Activated naive CD4-positive, alpha-beta T cell (primary cell): ENCODE data around the gene PLAAT1.

Source experiments
- DNase-seq, 4 experiments: peaks; one replicate each; lab custom pipeline; 2025; lab: John Stamatoyannopoulos, UW

The PLAAT1 gene

DNA sequence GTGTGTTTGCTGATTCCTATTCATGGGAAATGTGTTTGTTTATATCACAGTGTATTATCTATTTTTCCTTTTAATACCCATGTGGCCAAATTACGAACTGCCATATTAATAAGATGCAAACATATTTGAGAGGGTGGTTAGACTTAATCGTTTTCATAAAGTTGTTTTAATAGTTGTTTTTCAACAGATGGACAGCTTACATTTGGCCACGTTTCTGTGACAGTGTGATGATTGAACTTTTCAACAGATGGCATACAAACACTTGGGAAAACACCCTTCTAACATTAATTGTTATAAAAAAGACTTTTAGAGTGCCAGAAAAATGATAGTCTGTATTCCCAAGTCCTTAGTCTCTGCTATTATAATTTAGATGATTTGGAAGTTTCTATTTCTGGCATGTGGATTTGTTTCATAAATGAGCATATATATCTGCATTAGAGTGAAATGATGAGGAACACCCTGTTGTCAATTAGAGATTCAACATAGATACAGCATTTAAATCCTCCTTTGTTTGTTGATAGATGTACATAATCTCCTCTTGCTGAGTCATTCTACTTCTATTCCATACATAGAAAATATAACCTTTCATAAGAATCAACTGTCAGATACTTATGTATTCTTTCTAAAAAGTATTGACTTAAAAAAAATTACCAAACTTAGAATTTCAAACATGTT, 13.1 kb downstream of the PLAAT1 start:
- DNase-seq: no peak

DNA sequence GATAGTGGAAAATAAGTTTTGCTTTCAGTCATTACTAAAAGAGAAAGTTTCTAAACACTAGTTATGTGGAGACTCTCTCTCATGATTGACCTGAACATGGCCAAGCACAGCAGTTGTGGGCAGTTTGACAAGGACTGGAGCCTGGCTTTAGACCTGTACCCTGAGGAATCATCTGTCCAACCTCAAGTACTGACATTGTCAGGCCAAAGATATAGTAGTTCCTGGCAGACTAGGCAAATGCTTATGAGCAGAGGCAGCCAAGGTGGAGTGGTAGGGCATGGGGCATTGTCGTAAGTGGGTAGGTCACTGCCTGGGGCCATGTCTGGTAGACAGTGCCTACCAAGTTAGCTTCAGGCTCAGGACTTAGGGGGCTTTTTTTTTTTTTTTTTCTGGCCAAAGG, 20.9 kb downstream of the PLAAT1 start:
- DNase-seq: no peak

DNA sequence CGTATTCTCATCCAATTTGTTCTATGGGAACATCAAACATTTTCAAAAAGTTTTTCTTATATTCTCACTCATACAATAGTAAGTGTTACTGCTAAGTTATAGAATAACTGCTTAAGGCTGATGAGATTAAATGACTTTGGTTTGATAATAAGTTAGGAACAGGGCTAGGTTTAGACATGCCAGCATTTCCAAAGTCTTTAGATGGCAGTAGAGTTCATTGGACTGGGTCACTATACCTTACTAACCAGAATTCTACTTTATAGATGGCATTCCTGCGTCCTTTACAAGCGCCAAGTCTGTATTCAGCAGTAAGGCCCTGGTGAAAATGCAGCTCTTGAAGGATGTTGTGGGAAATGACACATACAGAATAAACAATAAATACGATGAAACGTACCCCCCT, 21.7 kb downstream of the PLAAT1 start:
- DNase-seq: no peak

DNA sequence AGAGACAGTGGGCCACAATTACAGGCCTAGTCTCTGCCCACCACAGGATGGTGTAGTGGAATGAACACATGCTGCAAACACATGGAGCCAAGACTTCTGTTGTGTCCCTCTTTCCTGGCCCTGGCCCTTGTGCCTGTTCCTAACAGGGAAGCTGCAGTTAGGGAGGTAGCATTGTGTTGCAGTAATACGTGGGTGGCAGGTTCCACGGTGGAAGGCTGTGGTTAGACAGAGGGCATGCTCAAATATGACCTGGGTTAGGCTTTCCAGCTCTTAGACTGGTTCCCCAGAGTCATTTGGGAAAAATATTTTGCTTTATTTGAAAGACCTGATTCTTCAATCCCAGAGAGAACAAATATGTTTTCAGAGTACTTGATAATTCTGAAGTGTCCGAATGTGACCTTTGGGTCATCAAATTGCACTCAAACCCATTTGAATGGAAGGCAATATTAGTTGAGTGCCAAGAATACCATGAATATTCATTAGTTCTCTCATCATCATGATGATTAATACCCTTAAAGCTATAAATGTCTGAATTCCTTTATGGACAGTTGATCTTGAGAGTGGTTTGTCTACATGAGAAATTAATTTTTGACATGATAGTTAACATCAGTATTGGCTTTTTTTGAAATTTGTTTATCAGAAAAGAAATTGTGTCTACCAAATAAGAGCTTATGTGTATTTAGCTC, 28.5 kb downstream of the PLAAT1 start:
- no peak for DNase-seq

DNA sequence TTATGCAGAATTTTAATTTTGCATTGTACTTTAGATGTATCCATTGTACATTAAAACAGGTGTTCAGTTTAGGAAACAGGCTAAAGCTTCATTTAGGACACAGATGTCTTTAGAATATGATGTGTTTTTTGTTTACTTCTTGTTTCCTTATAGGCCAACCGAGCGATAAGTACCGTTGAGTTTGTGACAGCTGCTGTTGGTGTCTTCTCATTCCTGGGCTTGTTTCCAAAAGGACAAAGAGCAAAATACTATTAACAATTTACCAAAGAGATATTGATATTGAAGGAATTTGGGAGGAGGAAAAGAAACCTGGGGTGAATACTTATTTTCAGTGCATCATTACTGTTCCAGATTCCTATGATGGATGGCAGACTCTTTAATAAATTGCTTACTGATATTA, 29.4 kb downstream of the PLAAT1 start:
- no peak for DNase-seq

DNA sequence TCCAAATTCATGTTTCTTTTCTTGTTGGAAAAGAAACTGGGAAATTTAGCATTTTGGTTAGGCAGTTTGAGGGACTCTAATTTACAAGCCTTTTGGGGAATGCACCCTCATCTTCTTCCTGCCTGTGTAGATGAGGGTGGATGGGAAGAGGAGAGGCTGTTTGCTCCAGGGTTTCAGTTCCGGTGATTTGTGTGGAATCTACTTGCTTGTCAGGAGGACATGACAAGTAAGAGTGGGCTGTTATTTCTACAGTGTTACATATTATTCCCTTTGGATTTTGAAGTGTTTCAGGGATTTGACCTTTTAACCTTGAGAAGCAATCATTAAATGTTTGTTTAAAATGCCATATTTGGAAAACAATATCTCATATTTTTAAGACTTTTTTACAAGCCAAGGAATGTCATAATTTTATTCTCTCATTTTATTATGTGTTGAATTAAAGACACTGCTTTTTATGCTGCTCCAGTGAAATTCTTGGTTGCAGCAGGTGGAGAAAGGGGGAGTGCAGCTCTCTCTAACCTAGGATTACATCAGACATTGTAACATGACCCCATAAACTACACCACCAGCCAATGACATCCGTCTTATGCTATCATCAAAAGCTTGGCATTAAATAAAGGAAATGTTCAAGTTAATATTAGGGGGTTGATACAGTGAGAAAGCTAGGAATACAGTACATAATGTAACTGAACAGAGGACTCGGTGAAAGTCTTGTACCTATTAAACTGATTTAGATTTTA, 30.2 kb downstream of the PLAAT1 start:
- no peak for DNase-seq

DNA sequence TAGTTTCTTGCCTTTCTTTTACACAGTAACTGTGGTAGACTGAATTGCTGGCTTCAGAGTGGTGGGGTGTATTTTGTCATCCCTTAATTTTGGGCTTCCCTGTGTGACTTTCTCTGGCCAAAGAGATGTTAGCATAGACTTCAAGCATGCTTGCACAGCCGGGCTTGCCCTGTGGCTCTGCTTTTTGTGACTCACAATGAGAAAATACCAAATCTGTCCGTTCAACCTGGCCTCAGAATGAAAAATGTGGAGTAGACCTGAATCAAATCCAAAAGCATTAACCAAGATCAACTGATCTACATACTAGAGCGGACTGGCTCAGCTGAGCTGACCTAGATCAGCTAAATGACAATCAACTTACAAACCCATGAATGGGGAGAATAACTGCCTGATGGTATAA, 51.4 kb downstream of the PLAAT1 start:
- DNase-seq: no peak

DNA sequence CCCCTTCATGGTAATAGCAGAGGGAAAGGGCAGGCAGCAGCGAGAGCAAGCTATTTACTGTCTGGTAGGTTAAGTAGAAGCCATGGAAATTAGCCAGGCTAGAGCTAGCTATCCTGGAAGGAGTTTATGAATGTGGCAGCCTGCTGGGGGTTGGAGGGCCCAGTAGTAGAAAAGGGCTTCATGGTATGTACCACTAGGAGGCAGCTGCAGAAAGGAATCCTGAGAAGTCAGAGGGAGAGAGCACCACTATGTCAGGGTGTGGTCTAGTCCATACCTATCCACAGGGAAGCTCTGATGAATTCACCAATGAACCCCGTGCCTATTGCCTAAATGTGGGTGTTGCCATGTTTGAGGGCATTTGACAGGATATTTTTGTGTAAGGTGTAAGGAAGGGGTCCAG, 55.0 kb downstream of the PLAAT1 start:
- no peak for DNase-seq

DNA sequence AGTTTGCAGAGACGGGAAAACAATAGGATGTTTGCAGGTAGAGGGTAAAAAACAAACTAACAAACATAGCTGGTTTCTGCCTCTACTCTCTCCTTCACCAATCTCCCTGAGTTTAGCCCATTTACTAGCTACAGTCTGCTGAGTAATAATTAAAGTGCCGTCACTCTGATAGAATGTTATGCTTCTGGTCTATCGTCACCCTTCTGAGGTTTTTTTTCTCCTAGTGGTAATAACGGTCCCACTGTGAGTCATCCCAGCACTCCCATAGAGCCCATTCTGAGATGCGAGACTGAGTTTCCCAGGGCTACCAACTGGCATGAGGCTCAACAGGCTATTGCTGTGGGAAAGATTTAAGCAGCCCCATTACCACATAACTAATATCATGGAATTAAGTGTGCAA, 56.4 kb downstream of the PLAAT1 start:
- DNase-seq: no peak

DNA sequence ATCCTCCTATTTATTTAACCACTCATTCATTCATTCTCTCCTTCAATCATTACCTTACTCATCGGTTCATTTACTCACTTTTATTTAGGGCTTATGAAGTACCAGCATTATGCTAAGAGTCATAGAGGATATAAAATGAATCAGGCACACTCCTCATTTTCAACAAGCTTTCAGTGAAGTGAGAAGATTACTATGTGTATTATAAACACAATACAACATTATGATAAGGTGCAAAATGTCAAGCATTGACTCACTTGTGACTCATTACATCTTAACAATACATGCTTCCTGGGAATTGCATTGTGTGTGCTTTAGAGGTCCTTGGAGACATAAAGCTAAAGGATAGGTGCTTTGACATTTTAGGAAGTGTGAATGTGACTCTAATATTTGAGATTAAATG, 60.4 kb downstream of the PLAAT1 start:
- no peak for DNase-seq

DNA sequence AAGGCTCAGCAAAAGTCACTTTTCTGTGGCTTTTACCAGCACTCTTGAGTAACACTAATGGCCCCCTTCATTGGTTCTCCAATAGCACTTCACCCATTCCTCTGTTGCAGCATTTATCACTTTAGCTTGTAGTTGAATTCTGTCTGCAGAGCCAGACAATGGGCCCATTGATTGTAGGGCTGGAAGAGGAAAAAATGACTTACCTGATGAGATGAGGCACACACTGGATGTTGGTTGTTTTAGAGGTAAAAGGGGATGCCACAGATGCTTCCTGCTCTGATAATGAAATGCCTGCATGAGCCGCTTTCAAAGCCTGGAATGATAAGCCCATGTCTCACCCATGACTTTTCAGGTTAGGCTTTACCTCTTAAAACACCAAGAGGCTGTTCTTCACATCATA, 64.3 kb downstream of the PLAAT1 start:
- no peak for DNase-seq

DNA sequence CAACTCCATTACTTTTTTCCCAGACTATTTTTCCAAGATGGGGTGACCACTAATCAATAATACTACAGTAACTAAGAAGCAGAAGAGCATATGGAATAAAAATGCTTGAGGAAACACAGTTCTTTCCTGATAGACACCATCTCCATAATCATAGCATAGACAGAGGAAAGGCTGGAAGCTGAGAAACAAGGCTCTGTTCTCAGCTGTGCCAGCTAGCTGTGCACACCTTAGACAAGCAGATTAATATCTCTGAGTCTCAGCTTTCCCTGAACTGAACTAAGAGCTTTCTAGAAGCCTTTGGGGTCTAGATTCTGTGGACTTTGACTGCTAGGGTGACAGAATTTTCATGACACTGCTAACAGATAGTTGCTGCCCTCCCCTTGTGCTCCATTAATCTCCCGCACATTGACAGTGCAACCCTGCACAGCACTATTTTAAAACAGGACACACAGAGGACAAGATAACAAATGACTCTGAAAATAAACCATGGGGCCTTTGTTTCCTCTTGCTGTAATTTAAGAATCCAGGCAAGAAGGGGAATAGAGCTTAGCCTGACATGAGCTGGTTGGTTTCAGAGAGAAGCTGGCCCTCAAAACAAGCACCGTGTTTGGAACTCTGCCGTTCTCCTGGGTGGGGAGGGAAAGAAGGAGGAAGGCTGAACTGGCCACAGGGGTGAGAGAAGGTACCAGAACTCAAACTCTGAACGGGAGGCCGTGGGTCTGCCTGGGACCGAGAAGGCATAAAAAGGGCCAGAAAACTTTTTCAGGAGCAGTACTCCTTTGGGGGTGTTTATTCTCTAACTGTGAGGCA, 70.1 kb downstream of the PLAAT1 start:
- no peak for DNase-seq

DNA sequence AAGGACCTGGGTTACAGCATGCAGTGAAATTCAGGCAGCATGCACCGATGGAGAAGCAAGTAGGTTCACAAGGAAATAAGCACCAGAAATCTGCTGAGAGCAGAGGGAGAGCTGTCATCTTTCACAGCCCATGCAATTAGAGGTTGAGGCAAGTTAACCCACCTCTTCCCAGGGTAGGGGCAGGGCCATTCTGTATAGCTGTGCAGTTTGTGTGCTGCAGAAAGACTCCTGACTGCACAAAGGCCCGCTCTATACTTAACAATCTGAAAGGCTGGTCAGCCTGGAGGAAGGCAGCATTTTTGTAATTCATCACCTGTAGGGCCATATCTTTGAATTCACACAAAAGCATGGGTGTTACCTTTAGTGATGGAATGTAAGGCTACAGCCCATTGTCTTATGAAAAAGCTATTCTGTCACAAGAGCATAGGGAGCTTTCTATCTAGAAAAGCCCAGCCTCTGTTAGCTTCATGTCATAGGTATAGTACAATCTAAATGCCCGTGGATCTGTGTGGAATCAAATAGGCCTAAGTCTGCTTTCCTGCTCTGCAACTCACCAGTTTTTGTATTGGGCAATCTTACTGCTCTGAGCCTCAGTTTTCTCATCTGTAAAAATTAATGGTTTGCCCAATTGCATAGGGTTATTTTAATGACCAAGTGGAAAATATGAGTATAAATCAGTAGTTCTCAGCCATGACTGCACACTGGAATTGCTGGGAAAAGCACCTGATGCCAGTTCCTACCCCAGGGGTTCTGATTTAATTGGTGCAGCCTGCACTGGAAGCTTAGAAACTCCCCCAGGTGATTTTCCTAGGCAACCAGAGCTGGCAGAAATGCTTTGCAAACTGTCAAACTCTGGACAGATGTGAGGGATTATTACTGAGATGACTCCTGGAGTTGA, 72.3 kb downstream of the PLAAT1 start:
- DNase-seq: no peak

DNA sequence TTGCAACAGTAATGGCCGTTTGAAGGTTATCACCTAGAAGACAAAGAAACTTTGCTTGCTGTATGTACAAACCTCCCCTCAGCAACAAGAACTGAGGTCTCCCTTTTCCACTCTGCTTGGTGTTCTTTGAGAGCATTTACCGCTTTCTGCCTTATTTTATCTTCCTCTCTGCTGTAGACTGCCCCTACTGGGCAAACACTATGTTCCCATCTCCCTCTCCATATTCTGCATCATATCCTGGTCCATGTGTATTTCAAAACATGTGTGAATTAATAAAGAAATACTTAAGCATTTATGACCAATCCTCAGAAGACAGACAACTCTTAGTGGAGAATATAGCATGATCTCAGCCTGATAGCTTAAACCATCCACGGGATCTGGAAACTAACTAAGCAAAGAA, 73.1 kb downstream of the PLAAT1 start:
- no peak for DNase-seq

DNA sequence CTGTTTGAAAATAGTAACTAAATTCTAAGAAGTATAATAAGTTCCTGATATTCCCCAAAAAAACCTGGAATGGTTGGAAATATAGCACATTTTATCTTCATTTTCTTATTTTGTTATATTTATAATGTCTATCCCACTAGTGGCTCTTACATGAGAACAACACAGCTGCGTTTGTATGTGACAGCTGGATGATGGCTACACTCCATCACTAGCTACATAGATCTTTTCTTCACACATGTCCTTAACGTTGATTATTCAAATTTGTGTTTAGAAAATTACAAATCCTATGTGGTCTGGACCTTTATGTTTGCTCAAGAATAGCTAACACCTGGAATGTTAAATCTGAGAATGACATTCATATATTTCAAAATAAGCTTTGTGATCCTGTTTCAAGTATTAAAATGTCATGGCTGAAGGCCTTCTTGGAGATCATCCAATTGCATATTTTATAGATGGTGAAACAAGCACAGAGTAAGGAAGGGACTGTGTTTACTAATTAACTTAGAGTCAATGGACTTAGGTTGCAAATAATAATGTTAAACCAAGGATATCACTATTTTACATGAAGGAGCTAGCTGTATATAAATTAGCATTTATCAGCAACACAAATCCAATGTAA, 76.8 kb downstream of the PLAAT1 start:
- DNase-seq: no peak
